Prostate gland (tissue), 2 donors: Measurements from ENCODE around the gene SEZ6L. TPM values are rescaled to one million over a fixed set of nuclear protein-coding genes. Genes with fewer than 3 reads are reported as not detected.

Experiments used
- DNase-seq: peaks from one replicate; pipeline ENCODE4 v3.0.0-alpha.2; 2019; ENCODE audit warnings: low spot score
- H3K27ac ChIP-seq, 2 donors: fragments of 200-600 bp; sonication (generic); 2 replicates each; pipeline ENCODE4 v1.5.1; 2017 to 2019
- H3K27me3 ChIP-seq: fragments of 200-600 bp; sonication (generic); replicated peaks from 2 replicates; pipeline ENCODE4 v1.5.1; 2019; ENCODE audit not compliant: insufficient read depth
- H3K36me3 ChIP-seq, 2 donors: fragments of 200-600 bp; sonication (generic); 1 replicate in 1 of 2; 2 replicates in 1 of 2; pipeline versions ENCODE4 v1.5.1 to v1.8.1; 2017 to 2019
- H3K4me1 ChIP-seq: fragments of 200-600 bp; sonication (generic); replicated peaks from 2 replicates; pipeline ENCODE4 v1.5.1; 2019
- H3K4me3 ChIP-seq, 2 donors: fragments of 200-600 bp; sonication (generic); 2 replicates each; pipeline ENCODE4 v1.5.1; 2017 to 2019
- H3K9me3 ChIP-seq: fragments of 200-600 bp; sonication (generic); 2 replicates; pipeline ENCODE4 v1.5.1; 2017
- POLR2A ChIP-seq: fragments of 450-650 bp; IDR thresholded peaks from one replicate; pipeline ENCODE4 v1.6.1; 2016; ENCODE audit warnings: antibody characterized with exemption, mild to moderate bottlenecking
- POLR2AphosphoS5 ChIP-seq: sonication (generic); formaldehyde crosslinking; IDR thresholded peaks from one replicate; pipeline ENCODE4 v1.6.1; 2017; ENCODE audit warnings: antibody characterized with exemption
- WGBS: methylation state at CpG from one replicate; pipeline ENCODE4 v1.1.5; 2018; 5-methylcytosine and 5-hydroxymethylcytosine counted together
- intact Hi-C: fragments of 100-400 bp; cut with DNase I; formaldehyde crosslinking; loops from one replicate; pipeline ENCODE4 v1.14.2; 2022
- total RNA-seq, 2 donors: library from RNA; depleted of rRNA; stranded (reverse); fragments of >200 nt; gene quantifications; one replicate each; pipeline ENCODE4 v1.1.0, GENCODE V29; 2016
- TF ChIP-seq, protein P1 (sequence below), 4 experiments: fragments of 200-600 bp in 2 of 4; fragments of 450-650 bp in 2 of 4; sonication (generic) in 2 of 4; IDR thresholded peaks; 1 replicate in 3 of 4; 2 replicates in 1 of 4; pipeline ENCODE4 v1.5.1; 2016 to 2019; ENCODE audit warnings: antibody characterized with exemption in 4 of 4, mild to moderate bottlenecking in 2 of 4, moderate library complexity in 2 of 4

SEZ6L gene
- total RNA-seq, 2 donors from 2014 or later: 0.45 to 0.64 TPM

DNA sequence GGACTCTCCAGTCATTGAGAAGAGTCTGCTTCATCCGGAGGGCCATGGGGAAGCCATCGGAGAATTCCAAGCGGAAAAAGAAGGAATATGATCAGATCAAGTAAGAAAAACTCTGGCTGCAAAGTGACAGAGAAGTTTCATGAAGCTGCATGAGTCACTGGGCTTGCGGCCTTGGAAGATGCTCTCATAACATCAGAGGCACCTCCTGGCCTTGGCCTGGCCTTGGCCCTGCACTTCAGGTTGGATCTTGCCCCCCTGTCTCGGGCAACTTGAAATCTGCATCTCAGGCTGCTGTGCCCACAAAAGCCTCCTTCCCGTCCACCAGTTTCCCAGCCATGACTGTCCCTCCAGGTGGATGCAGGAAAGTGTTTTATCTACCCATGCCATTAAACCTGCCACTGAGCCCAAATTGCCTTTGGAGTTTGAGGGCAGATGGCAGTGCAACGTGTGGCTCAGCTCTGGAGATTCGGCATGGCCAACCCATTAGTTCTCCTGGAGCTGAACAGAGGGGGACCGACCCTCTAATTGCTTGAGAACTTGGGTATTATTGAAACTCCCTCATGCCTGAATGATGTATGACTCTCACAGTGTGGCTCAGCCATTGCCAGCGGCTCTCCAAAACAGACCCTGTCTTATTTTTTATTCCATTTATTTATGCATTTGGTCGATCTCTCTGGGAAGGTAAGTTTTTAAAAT, 66.7 kb downstream of the SEZ6L start:
- WGBS: 75% methylated on average over 11 of the region's 11 CpGs
- no peaks in the 10 kb centered on the region for H3K4me1 ChIP-seq
- intact Hi-C loops: no loop called here
- no peaks in the 10 kb centered on the region for H3K9me3 ChIP-seq
- no peak overlapping the region for H3K27ac ChIP-seq
- H3K36me3 ChIP-seq: no peaks in the 10 kb centered on the region
- no peak for DNase-seq
- TF ChIP-seq POLR2AphosphoS5 (no peak), POLR2A (no peak)
- TF ChIP-seq, protein P1, sequence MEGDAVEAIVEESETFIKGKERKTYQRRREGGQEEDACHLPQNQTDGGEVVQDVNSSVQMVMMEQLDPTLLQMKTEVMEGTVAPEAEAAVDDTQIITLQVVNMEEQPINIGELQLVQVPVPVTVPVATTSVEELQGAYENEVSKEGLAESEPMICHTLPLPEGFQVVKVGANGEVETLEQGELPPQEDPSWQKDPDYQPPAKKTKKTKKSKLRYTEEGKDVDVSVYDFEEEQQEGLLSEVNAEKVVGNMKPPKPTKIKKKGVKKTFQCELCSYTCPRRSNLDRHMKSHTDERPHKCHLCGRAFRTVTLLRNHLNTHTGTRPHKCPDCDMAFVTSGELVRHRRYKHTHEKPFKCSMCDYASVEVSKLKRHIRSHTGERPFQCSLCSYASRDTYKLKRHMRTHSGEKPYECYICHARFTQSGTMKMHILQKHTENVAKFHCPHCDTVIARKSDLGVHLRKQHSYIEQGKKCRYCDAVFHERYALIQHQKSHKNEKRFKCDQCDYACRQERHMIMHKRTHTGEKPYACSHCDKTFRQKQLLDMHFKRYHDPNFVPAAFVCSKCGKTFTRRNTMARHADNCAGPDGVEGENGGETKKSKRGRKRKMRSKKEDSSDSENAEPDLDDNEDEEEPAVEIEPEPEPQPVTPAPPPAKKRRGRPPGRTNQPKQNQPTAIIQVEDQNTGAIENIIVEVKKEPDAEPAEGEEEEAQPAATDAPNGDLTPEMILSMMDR (IDR thresholded peaks at IDR 0.05): no peak
- H3K4me3 ChIP-seq: no peak overlapping the region
- no peaks in the 10 kb centered on the region for H3K27me3 ChIP-seq

DNA sequence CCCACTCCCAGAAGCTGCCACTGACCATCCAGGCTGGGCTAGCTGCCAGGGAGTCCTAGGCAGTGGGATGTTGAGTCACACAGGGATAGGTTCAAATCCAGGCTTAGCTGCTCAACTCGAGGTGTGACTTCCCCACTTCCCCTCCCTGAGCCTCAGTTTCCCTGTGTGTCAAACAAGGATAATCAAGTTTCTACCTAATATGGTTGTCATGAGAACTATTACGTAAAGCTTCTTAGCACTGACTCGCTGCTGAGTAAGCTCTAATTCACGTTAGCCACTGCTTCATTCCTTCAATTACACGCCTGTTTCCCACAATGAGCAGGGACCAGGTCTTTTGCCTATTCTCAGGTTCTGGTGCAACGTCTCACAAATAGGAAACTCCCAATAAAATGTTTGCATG, 67.7 kb downstream of the SEZ6L start:
- TF ChIP-seq POLR2A (no peak), POLR2AphosphoS5 (no peak)
- TF ChIP-seq, protein P1 (IDR thresholded peaks at IDR 0.05): no peak
- H3K9me3 ChIP-seq: no peaks in the 10 kb centered on the region
- no peak overlapping the region for H3K4me3 ChIP-seq
- H3K27me3 ChIP-seq: no peaks in the 10 kb centered on the region
- no peaks in the 10 kb centered on the region for H3K36me3 ChIP-seq
- H3K4me1 ChIP-seq: no peaks in the 10 kb centered on the region
- no peak overlapping the region for H3K27ac ChIP-seq
- no peak for DNase-seq
- intact Hi-C loops: no loop called here
- WGBS: 80% methylated on average over 6 of the region's 6 CpGs

DNA sequence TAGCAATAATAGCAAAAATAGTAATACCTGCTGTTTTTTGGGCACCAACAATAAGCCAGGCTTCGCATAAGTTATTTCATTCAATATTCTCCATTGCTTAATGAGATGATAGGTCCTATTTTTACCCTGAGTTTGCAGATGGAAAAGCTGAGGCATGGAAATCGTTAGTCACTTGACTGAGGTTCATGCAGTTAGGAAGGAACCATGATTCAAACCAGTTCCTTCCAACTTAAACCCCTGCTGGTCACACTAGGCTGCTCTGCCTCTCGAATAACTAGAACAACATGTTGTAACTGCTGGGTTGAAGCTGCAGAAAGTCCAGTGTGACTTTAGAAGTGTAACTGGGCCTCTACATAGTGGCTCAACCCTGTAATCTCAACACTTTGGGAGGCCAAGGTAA, 69.3 kb downstream of the SEZ6L start:
- intact Hi-C loops: no loop called here
- no peak overlapping the region for H3K4me3 ChIP-seq
- WGBS: 77% methylated on average over 3 of the region's 3 CpGs
- no peak for DNase-seq
- H3K27me3 ChIP-seq: no peaks in the 10 kb centered on the region
- no peak for TF ChIP-seq POLR2A
- TF ChIP-seq, protein P1 (IDR thresholded peaks at IDR 0.05): no peak
- TF ChIP-seq POLR2AphosphoS5: no peak
- no peaks in the 10 kb centered on the region for H3K36me3 ChIP-seq
- no peaks in the 10 kb centered on the region for H3K4me1 ChIP-seq
- H3K27ac ChIP-seq: no peak overlapping the region
- H3K9me3 ChIP-seq: no peaks in the 10 kb centered on the region

DNA sequence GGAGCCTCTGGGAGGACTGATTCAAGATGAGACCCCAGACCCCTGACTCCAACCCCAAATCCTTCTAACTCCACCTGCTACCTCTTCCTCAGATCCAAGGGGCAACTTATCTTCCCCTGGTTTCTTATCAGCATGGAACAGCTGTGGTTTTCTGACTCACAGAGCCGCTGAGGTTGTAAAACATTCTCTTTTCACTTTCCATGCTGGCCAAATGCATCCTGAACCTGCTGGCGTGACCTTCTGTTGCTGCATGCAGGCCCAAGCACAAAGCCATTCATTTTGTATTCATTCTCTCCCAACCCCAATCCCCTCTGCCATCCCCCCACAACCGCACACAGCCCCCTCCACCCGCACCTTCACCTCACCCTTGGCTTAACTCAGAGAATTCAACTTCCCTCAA, 70.3 kb downstream of the SEZ6L start:
- intact Hi-C loops: no loop called here
- H3K4me1 ChIP-seq: no peaks in the 10 kb centered on the region
- no peaks in the 10 kb centered on the region for H3K27me3 ChIP-seq
- no peaks in the 10 kb centered on the region for H3K9me3 ChIP-seq
- WGBS: 61% methylated on average over 4 of the region's 4 CpGs
- H3K27ac ChIP-seq: no peak overlapping the region
- H3K36me3 ChIP-seq: no peaks in the 10 kb centered on the region
- no peak for DNase-seq
- no peak overlapping the region for H3K4me3 ChIP-seq
- TF ChIP-seq, protein P1 (IDR thresholded peaks at IDR 0.05): no peak

DNA sequence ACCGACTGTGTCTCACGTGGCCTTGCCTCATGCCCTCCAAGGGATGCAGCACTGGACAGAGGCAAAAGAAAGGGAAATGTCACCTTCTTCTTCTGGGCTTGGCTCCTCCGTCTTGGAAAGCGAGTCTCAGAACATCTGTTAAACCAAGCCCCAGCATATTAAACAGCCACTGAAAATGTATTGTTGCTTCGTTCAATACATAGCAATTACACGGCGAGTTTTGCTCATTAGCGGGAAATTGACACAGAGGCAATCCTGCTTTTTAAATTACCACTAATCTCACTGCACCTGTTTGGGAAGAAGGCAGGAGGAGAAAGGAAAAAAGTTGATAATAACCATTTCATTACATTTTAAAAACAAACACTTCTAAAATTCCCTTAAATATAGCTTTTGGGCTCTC, 72.1 kb downstream of the SEZ6L start:
- no peak overlapping the region for H3K27ac ChIP-seq
- H3K4me3 ChIP-seq: no peak overlapping the region
- H3K4me1 ChIP-seq: no peaks in the 10 kb centered on the region
- DNase-seq: no peak
- WGBS: 79% methylated on average over 8 of the region's 8 CpGs
- no peaks in the 10 kb centered on the region for H3K36me3 ChIP-seq
- intact Hi-C loops: no loop called here
- H3K9me3 ChIP-seq: no peaks in the 10 kb centered on the region
- no peaks in the 10 kb centered on the region for H3K27me3 ChIP-seq
- TF ChIP-seq, protein P1 (IDR thresholded peaks at IDR 0.05): no peak
- TF ChIP-seq POLR2AphosphoS5 (no peak), POLR2A (no peak)
